BLaER1 treated with 17β-estradiol and CSF1 and Interleukin-3, amounts not matched to agents 10 nM and 100 nM (cell line): ENCODE measurements around the gene SMARCD2.

ENCODE experiments used
- H3K27ac ChIP-seq, 11 experiments: shearing (Covaris generic); formaldehyde crosslinking; 2 replicates each; pipeline ENCODE4 v1.8.1; 2022
- H3K27me3 ChIP-seq, 11 experiments: shearing (Covaris generic); formaldehyde crosslinking; 2 replicates each; pipeline ENCODE4 v1.8.1; 2022
- H3K36me3 ChIP-seq, 11 experiments: shearing (Covaris generic); formaldehyde crosslinking; 2 replicates each; pipeline ENCODE4 v1.8.1; 2022
- H3K4me1 ChIP-seq, 10 experiments: shearing (Covaris generic); formaldehyde crosslinking; 2 replicates each; pipeline ENCODE4 v1.8.1; 2022
- H3K4me2 ChIP-seq, 11 experiments: shearing (Covaris generic); formaldehyde crosslinking; 2 replicates each; pipeline ENCODE4 v1.8.1; 2022
- H3K4me3 ChIP-seq, 10 experiments: shearing (Covaris generic); formaldehyde crosslinking; 2 replicates each; pipeline ENCODE4 v1.8.1; 2022
- H3K9ac ChIP-seq, 11 experiments: shearing (Covaris generic); formaldehyde crosslinking; 2 replicates each; pipeline ENCODE4 v1.8.1; 2022
- H3K9me3 ChIP-seq, 11 experiments: shearing (Covaris generic); formaldehyde crosslinking; replicated peaks in 1 of 11; 2 replicates each; pipeline ENCODE4 v1.8.1; 2022
- H4K20me1 ChIP-seq, 11 experiments: shearing (Covaris generic); formaldehyde crosslinking; 2 replicates each; pipeline ENCODE4 v1.8.1; 2022
- Cebpa-rat ChIP-seq, 11 experiments: shearing (Covaris generic); IDR thresholded peaks; 2 replicates each; pipeline ENCODE4 v1.8.1; 2022

The SMARCD2 gene

DNA sequence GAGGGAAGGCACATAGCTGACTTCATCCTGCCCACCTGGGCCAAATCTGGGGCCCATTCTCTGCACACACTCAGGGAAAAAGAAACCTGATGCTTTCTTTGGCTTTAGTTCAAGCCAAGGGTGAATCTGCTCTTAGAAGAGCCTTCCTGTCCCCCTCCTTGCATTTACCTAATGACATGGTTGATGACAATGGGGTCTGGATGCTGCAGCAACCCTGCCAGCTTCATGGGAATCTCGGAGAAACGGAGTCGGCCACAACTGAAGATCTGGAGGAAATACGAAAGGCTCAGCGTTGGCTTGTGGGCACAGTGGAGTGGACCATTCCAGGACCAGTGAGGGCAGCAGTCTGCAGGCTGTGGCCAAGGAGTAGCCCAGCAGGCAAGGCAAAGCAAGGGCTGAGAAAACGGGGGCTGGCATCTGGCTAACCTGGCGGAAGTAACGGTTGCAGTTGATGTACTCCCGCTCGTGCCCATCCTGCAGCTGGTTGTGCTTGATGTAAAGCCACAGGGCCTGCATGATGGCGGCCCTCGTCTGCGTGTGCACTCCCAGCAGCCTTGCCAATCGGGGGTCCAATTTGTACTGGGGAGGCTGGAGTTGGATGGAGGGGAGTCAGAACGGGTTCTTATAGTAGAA lies 8.6 kb downstream of the SMARCD2 start:
- Histone ChIP-seq H3K4me1 (peaks cover 58 to 99% (median 93%) of the 10 kb centered on the region in 10 experiments), H3K27me3 (no peaks in the 10 kb centered on the region), H3K4me3 (no peak overlapping the region), H3K36me3 (peaks cover 84 to 96% (median 94%) of the 10 kb centered on the region in 11 experiments), H3K9me3 (no peaks in the 10 kb centered on the region), H3K4me2 (peak overlapping the region; percentile 39 to 79 (median 64); a peak in 21 of 22 replicates), H3K27ac (peak overlapping the region in 9 of 11 experiments; percentile 46 to 75 (median 65); a peak in 17 of 22 replicates), H3K9ac (peak overlapping the region in 9 of 11 experiments; percentile 5 to 64 (median 37); a peak in 14 of 22 replicates), H4K20me1 (peaks cover 37 to 99% (median 94%) of the 10 kb centered on the region in 11 experiments)
- TF ChIP-seq Cebpa-rat (IDR thresholded peaks at IDR 0.05): no peak

DNA sequence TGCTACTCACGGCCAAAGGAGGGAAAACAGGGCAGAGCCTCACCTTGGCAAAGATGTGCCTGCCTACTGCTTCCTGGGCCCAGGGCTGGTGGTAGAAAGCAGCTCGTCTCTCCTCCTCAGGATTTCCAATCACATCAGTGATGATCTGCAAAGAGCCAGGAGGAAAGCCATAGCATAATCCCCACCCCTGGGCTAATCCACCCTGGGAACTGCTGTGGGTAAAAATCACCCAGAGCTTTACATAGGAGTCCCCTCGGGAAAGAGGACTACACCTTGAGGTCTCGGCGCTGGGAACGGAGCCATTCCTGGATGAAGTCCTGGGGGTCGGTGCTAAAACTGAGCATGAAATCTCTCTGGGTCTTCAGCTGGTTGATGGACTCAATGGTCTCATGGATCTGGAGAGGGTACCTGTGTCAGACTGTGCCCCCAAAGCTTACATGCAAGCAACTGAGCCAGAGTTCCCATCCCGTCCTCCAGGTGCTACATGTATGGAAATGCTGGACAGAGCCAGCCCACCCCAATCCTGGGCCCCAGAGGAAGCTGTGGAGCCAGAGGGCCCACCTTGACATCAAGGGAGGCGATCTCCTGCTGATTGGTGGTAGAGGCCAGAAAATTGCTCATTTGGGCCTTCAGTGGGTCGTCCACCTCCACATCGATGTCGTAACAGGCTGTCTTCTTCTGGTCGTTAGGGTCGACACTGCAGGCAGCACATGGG lies 9.3 kb downstream of the SMARCD2 start:
- Histone ChIP-seq H3K9me3 (no peaks in the 10 kb centered on the region), H3K36me3 (peaks cover 84 to 100% (median 97%) of the 10 kb centered on the region in 11 experiments), H4K20me1 (peaks cover 30 to 99% (median 91%) of the 10 kb centered on the region in 11 experiments), H3K4me3 (no peak overlapping the region), H3K9ac (peak overlapping the region in 4 of 11 experiments; percentile 22 to 51 (median 30); a peak in 1 of 22 replicates), H3K4me2 (peak overlapping the region in 6 of 11 experiments; percentile 51 to 72 (median 69); a peak in 11 of 22 replicates), H3K4me1 (peaks cover 58 to 99% (median 93%) of the 10 kb centered on the region in 10 experiments), H3K27ac (peak overlapping the region in 3 of 11 experiments; percentile 48 to 75 (median 75); a peak in 4 of 22 replicates), H3K27me3 (no peaks in the 10 kb centered on the region)
- TF ChIP-seq Cebpa-rat (IDR thresholded peaks at IDR 0.05): no peak

DNA sequence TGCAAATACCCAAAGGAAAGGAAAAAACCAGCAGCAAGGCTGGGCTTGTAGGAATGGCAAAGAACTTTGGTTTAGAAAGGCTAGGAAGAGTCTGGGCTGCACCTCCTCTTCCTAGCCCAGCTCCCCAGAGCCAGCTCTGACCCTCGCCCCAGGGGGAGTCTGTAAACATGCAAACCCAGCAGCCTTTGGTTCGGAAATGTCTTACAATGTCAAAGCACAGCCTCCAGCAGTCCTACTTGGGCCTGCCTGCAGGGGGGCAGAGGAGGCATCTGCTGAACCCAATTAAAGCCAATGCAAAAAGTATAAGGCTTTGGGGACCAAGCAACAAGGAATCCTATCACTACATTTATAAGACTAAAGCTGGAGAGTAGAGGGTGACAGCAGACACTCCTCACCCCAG lies 10.0 kb downstream of the SMARCD2 start:
- no peaks in the 10 kb centered on the region for H3K9me3 ChIP-seq
- no peak overlapping the region for H3K4me3 ChIP-seq
- TF ChIP-seq Cebpa-rat (IDR thresholded peaks at IDR 0.05): no peak

DNA sequence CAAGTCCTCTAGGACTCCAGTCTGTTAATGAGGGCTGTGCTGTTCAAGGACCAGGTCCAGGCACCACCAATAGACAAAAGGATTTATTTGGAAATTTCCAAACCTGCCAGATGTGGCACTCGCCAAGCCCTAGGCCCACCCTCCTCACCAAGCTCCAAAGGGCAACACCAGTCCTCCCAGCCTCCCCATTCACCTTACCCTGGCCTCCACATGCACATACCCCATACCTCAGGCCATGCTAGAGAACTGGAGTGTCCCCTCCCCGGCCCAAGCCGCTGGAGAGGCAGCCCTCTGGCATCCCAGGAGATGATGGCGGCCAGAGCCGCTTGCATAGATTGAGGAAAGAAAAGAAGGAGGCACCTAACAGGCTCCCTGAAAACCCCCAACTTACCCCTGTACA lies 10.5 kb downstream of the SMARCD2 start:
- Histone ChIP-seq H3K36me3 (peaks cover 77 to 89% (median 86%) of the 10 kb centered on the region in 11 experiments), H3K27ac (peak overlapping the region in 4 of 11 experiments; percentile 18 to 49 (median 32); a peak in 6 of 22 replicates), H3K27me3 (no peaks in the 10 kb centered on the region), H3K4me1 (peaks cover 50 to 89% (median 83%) of the 10 kb centered on the region in 10 experiments), H4K20me1 (peaks cover 18 to 94% (median 79%) of the 10 kb centered on the region in 11 experiments; a peak in 20 of 22 replicates), H3K9ac (peak overlapping the region in 5 of 11 experiments; percentile 1 to 43 (median 15); a peak in 5 of 22 replicates), H3K4me3 (no peak overlapping the region), H3K4me2 (peak overlapping the region; percentile 5 to 72 (median 67); a peak in 18 of 22 replicates), H3K9me3 (no peaks in the 10 kb centered on the region)
- TF ChIP-seq Cebpa-rat (IDR thresholded peaks at IDR 0.05): no peak

More for the DNA sequence above, 10.0 kb downstream of the SMARCD2 start:
- Histone ChIP-seq H3K36me3 (peaks cover 82 to 94% (median 90%) of the 10 kb centered on the region in 11 experiments), H3K27me3 (no peaks in the 10 kb centered on the region), H3K4me2 (peak overlapping the region in 8 of 11 experiments; percentile 54 to 72 (median 67); a peak in 10 of 22 replicates), H3K27ac (peak overlapping the region in 2 of 11 experiments; percentile 21 to 75; a peak in 4 of 22 replicates), H3K9ac (peak overlapping the region in 1 of 11 experiments; percentile 16; a peak in 2 of 22 replicates), H4K20me1 (peaks cover 23 to 99% (median 83%) of the 10 kb centered on the region in 11 experiments; a peak in 21 of 22 replicates), H3K4me1 (peaks cover 53 to 94% (median 88%) of the 10 kb centered on the region in 10 experiments)

DNA sequence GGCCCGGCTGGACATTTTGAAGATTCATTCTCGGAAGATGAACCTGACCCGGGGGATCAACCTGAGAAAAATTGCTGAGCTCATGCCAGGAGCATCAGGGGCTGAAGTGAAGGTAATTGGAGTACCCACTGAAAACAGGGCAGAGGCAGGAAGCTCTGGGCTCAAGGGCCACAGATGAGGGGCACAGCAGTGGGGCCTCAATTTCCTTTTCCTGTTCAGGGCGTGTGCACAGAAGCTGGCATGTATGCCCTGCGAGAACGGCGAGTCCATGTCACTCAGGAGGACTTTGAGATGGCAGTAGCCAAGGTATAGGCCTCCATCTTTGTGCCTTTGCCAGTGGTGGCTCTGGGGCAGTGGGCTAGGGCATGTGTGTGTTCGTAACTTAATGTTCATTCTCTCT lies 11.0 kb downstream of the SMARCD2 start:
- no peaks in the 10 kb centered on the region for H3K9me3 ChIP-seq
- peaks cover 13 to 90% (median 74%) of the 10 kb centered on the region in 11 experiments; a peak in 19 of 22 replicates for H4K20me1 ChIP-seq
- peaks cover 72 to 84% (median 80%) of the 10 kb centered on the region in 11 experiments for H3K36me3 ChIP-seq
- H3K4me1 ChIP-seq: peaks cover 50 to 84% (median 78%) of the 10 kb centered on the region in 10 experiments
- H3K9ac ChIP-seq: peak overlapping the region in 10 of 11 experiments; percentile 1 to 46 (median 32); a peak in 12 of 22 replicates
- TF ChIP-seq Cebpa-rat (IDR thresholded peaks at IDR 0.05): no peak
- peak overlapping the region in 5 of 11 experiments; percentile 16 to 49 (median 42); a peak in 9 of 22 replicates for H3K27ac ChIP-seq
- no peak overlapping the region; a peak in 1 of 20 replicates for H3K4me3 ChIP-seq
- H3K27me3 ChIP-seq: no peaks in the 10 kb centered on the region
- H3K4me2 ChIP-seq: peak overlapping the region; percentile 5 to 72 (median 67); a peak in 20 of 22 replicates

DNA sequence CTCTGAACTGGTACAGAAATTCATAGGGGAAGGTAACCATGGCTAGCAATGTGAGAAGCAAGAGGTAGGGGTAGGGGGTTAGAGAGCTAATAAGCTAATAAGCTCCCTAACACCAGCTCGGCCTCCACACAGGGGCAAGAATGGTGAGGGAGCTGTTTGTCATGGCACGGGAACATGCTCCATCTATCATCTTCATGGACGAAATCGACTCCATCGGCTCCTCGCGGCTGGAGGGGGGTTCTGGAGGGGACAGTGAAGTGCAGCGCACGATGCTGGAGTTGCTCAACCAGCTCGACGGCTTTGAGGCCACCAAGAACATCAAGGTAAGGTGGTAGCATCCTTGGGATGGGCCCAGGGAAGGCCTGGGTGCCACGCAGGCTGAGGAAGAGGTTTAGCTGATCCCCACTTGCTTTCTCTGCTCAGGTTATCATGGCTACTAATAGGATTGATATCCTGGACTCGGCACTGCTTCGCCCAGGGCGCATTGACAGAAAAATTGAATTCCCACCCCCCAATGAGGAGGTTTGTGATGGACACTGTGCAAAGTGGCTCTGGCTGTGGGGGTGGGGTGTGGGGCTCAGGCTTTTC lies 11.5 kb downstream of the SMARCD2 start:
- H3K36me3 ChIP-seq: peaks cover 67 to 80% (median 76%) of the 10 kb centered on the region in 11 experiments
- TF ChIP-seq Cebpa-rat (IDR thresholded peaks at IDR 0.05): no peak
- peak overlapping the region in 5 of 11 experiments; percentile 16 to 49 (median 42); a peak in 8 of 22 replicates for H3K27ac ChIP-seq
- peaks cover 10 to 90% (median 69%) of the 10 kb centered on the region in 11 experiments; a peak in 19 of 22 replicates for H4K20me1 ChIP-seq
- H3K9me3 ChIP-seq: no peaks in the 10 kb centered on the region
- H3K27me3 ChIP-seq: no peaks in the 10 kb centered on the region
- H3K4me3 ChIP-seq: no peak overlapping the region
- H3K4me2 ChIP-seq: peak overlapping the region in 10 of 11 experiments; percentile 32 to 72 (median 67); a peak in 19 of 22 replicates
- H3K9ac ChIP-seq: peak overlapping the region in 9 of 11 experiments; percentile 10 to 46 (median 34); a peak in 11 of 22 replicates
- H3K4me1 ChIP-seq: peaks cover 54 to 84% (median 76%) of the 10 kb centered on the region in 10 experiments

DNA sequence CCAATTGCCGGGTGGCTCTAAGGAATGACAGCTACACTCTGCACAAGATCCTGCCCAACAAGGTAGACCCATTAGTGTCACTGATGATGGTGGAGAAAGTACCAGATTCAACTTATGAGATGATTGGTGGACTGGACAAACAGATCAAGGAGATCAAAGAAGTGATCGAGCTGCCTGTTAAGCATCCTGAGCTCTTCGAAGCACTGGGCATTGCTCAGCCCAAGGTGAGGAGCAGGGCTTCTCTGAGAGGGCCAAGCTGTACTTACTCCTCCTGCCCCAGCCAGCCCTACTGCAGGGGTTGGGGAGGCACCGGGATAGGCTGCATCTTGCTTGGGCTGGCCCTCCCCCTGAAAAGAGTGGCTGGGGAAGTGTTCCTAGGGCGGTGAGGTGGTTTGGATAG lies 12.2 kb downstream of the SMARCD2 start:
- Histone ChIP-seq H3K27me3 (no peaks in the 10 kb centered on the region), H3K27ac (no peak overlapping the region), H3K9ac (peak overlapping the region in 1 of 11 experiments; percentile 50; a peak in 2 of 22 replicates), H3K4me2 (peak overlapping the region in 3 of 11 experiments; percentile 80 to 89 (median 88); a peak in 2 of 22 replicates), H3K36me3 (peaks cover 66 to 80% (median 75%) of the 10 kb centered on the region in 11 experiments), H4K20me1 (peaks cover 3 to 90% (median 62%) of the 10 kb centered on the region in 11 experiments; a peak in 19 of 22 replicates), H3K4me1 (peaks cover 56 to 84% (median 76%) of the 10 kb centered on the region in 10 experiments), H3K9me3 (no peaks in the 10 kb centered on the region), H3K4me3 (no peak overlapping the region)
- no peak for TF ChIP-seq Cebpa-rat (IDR thresholded peaks at IDR 0.05)

DNA sequence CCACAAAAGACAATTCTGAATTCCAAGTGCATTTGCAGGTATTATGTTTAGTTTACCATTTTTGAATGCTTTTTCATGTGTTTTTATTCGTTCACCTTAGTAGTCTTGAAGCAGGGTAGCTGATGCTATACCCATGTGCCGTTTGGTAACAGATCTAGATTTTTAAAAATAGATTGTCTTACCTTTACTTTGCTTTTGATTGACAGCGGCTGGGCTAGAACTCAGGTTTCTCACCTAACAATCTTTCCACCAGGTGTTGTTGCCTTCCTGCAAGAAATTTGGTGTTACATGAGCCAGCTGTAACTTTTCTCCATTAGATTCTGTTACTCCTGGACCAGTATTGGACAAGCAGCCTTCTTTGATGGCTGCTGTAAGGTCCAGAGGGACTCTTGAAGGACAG lies 13.5 kb downstream of the SMARCD2 start:
- H4K20me1 ChIP-seq: peaks cover 0 to 89% (median 58%) of the 10 kb centered on the region in 11 experiments; a peak in 15 of 22 replicates
- peak overlapping the region in 6 of 11 experiments; percentile 2 to 96 (median 92); a peak in 4 of 22 replicates for H3K9ac ChIP-seq
- peak overlapping the region in 9 of 10 experiments; percentile 72 to 93 (median 82); a peak in 16 of 20 replicates for H3K4me3 ChIP-seq
- no peak for TF ChIP-seq Cebpa-rat (IDR thresholded peaks at IDR 0.05)
- peaks cover 51 to 84% (median 76%) of the 10 kb centered on the region in 10 experiments for H3K4me1 ChIP-seq
- no peaks in the 10 kb centered on the region for H3K27me3 ChIP-seq
- peaks cover 71 to 81% (median 77%) of the 10 kb centered on the region in 11 experiments for H3K36me3 ChIP-seq
- H3K27ac ChIP-seq: no peak overlapping the region; a peak in 1 of 22 replicates
- peak overlapping the region; percentile 80 to 96 (median 92) for H3K4me2 ChIP-seq
- H3K9me3 ChIP-seq: no peaks in the 10 kb centered on the region
